Hepatocyte (in vitro differentiated cells): ENCODE measurements around the gene MLIP. TPM values are rescaled to one million over a fixed set of nuclear protein-coding genes. Genes with fewer than 3 reads are reported as not detected.

Experiments used
- DNase-seq: peaks from one replicate; pipeline ENCODE4 v3.0.0-alpha.2; 2016; ENCODE audit warnings: low spot score
- H2AFZ ChIP-seq: fragments of 200-600 bp; sonication (generic); 2 replicates; pipeline ENCODE4 v1.6.0; 2016; ENCODE audit warnings: antibody characterized with exemption, mild to moderate bottlenecking
- H3K27ac ChIP-seq: fragments of 200-600 bp; sonication (generic); 2 replicates; pipeline ENCODE4 v1.5.1; 2016; ENCODE audit warnings: mild to moderate bottlenecking
- H3K27me3 ChIP-seq: fragments of 200-600 bp; sonication (generic); 2 replicates; pipeline ENCODE4 v1.6.1; 2016
- H3K36me3 ChIP-seq: fragments of 200-600 bp; sonication (generic); replicated peaks from 2 replicates; pipeline ENCODE4 v1.5.1; 2016; ENCODE audit warnings: low read depth; ENCODE audit not compliant: insufficient read depth
- H3K4me1 ChIP-seq: fragments of 200-600 bp; sonication (generic); 2 replicates; pipeline ENCODE4 v1.5.1; 2016; ENCODE audit warnings: mild to moderate bottlenecking, moderate library complexity; ENCODE audit not compliant: insufficient read depth
- H3K4me2 ChIP-seq: fragments of 200-600 bp; sonication (generic); 2 replicates; pipeline ENCODE4 v1.6.0; 2016
- H3K4me3 ChIP-seq: fragments of 200-600 bp; sonication (generic); 2 replicates; pipeline ENCODE4 v1.5.1; 2016; ENCODE audit warnings: mild to moderate bottlenecking
- H3K79me2 ChIP-seq: fragments of 200-600 bp; sonication (generic); 2 replicates; pipeline ENCODE4 v1.6.0; 2017; ENCODE audit warnings: mild to moderate bottlenecking
- H3K9me2 ChIP-seq: fragments of 200-600 bp; sonication (generic); replicated peaks from 2 replicates; pipeline ENCODE4 v1.6.0; 2017; ENCODE audit warnings: mild to moderate bottlenecking; ENCODE audit not compliant: insufficient read depth
- H3K9me3 ChIP-seq: fragments of 200-600 bp; sonication (generic); 2 replicates; pipeline ENCODE4 v1.5.1; 2016; ENCODE audit warnings: low read depth, mild to moderate bottlenecking
- H4K20me1 ChIP-seq: fragments of 200-600 bp; sonication (generic); 2 replicates; pipeline ENCODE4 v1.6.0; 2016; ENCODE audit warnings: mild to moderate bottlenecking; ENCODE audit not compliant: insufficient read depth, poor library complexity, severe bottlenecking
- EZH2 ChIP-seq: fragments of 200-600 bp; sonication (generic); IDR thresholded peaks from 2 replicates; pipeline ENCODE4 v1.6.1; 2016; ENCODE audit warnings: antibody characterized with exemption, mild to moderate bottlenecking, borderline replicate concordance
- EZH2phosphoT487 ChIP-seq: fragments of 200-600 bp; sonication (generic); IDR thresholded peaks from one replicate; pipeline ENCODE4 v1.6.1; 2018; ENCODE audit warnings: antibody characterized with exemption, mild to moderate bottlenecking, low read depth, moderate library complexity; ENCODE audit not compliant: unreplicated experiment, severe bottlenecking
- WGBS: methylation state at CpG from one replicate; pipeline ENCODE4 v1.1.6; 2016; ENCODE audit warnings: low lambda C conversion rate; ENCODE audit errors: missing lambda C conversion rate; 5-methylcytosine and 5-hydroxymethylcytosine counted together
- polyA plus RNA-seq: library from polyadenylated mRNA; unstranded; fragments of >200 nt; fragmentation: Nextera tagmentation; extraction: Ambion mirVana; gene quantifications from 2 replicates; pipeline ENCODE4 v1.2.1, GENCODE V29; 2016
- total RNA-seq: library from RNA; depleted of rRNA; stranded (reverse); fragments of >200 nt; gene quantifications from 2 replicates; pipeline ENCODE4 v1.2.3, GENCODE V29; 2014
- TF ChIP-seq, protein P1 (sequence below): fragments of 200-600 bp; sonication (generic); IDR thresholded peaks from 2 replicates; pipeline ENCODE4 v1.5.1; 2016; ENCODE audit warnings: antibody characterized with exemption, mild to moderate bottlenecking; ENCODE audit not compliant: poor library complexity

MLIP gene
- total and polyA plus RNA-seq, 2 experiments from 2014 or later, result 1.2 to 1.5 TPM

- Histone ChIP-seq H3K27me3 (no peaks in the 10 kb centered on the region), H3K27ac (no peak overlapping the region), H3K79me2 (no peaks in the 10 kb centered on the region), H3K36me3 (no peaks in the 10 kb centered on the region), H4K20me1 (no peaks in the 10 kb centered on the region), H3K4me1 (no peaks in the 10 kb centered on the region), H3K9me3 (no peaks in the 10 kb centered on the region), H2AFZ (no peak overlapping the region), H3K9me2 (no peaks in the 10 kb centered on the region), H3K4me2 (no peak overlapping the region), H3K4me3 (no peak overlapping the region)
- 97% methylated on average over 3 of the region's 3 CpGs for WGBS
- TF ChIP-seq, protein P1, sequence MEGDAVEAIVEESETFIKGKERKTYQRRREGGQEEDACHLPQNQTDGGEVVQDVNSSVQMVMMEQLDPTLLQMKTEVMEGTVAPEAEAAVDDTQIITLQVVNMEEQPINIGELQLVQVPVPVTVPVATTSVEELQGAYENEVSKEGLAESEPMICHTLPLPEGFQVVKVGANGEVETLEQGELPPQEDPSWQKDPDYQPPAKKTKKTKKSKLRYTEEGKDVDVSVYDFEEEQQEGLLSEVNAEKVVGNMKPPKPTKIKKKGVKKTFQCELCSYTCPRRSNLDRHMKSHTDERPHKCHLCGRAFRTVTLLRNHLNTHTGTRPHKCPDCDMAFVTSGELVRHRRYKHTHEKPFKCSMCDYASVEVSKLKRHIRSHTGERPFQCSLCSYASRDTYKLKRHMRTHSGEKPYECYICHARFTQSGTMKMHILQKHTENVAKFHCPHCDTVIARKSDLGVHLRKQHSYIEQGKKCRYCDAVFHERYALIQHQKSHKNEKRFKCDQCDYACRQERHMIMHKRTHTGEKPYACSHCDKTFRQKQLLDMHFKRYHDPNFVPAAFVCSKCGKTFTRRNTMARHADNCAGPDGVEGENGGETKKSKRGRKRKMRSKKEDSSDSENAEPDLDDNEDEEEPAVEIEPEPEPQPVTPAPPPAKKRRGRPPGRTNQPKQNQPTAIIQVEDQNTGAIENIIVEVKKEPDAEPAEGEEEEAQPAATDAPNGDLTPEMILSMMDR, result no peak
- TF ChIP-seq EZH2, result no peak
- no peak for TF ChIP-seq EZH2phosphoT487
- no peak for DNase-seq
Measured at GRCh38 chr6:54130179-54130578, 18.9 kb downstream of the MLIP start.

GRCh38 chr6:54132587-54132986 is 21.3 kb downstream of the MLIP start:
- 83% methylated on average over 2 of the region's 2 CpGs for WGBS
- no peaks in the 10 kb centered on the region for H3K9me2 ChIP-seq
- no peak overlapping the region for H3K27ac ChIP-seq
- H3K9me3 ChIP-seq, result no peaks in the 10 kb centered on the region
- H3K4me1 ChIP-seq, result no peaks in the 10 kb centered on the region
- H3K36me3 ChIP-seq, result no peaks in the 10 kb centered on the region
- no peak overlapping the region for H3K4me3 ChIP-seq
- no peak overlapping the region for H2AFZ ChIP-seq
- no peak for DNase-seq
- H4K20me1 ChIP-seq, result no peaks in the 10 kb centered on the region
- H3K27me3 ChIP-seq, result no peaks in the 10 kb centered on the region
- no peaks in the 10 kb centered on the region for H3K79me2 ChIP-seq
- no peak overlapping the region for H3K4me2 ChIP-seq
- no peak for TF ChIP-seq EZH2phosphoT487
- no peak for TF ChIP-seq EZH2
- TF ChIP-seq, protein P1, result no peak

- DNase-seq, result no peak
- no peak overlapping the region for H3K4me3 ChIP-seq
- H3K79me2 ChIP-seq, result no peaks in the 10 kb centered on the region
- no peaks in the 10 kb centered on the region for H3K9me3 ChIP-seq
- H3K36me3 ChIP-seq, result no peaks in the 10 kb centered on the region
- WGBS, result 79% methylated on average over 3 of the region's 3 CpGs
- no peaks in the 10 kb centered on the region for H3K9me2 ChIP-seq
- H3K4me2 ChIP-seq, result no peak overlapping the region
- H2AFZ ChIP-seq, result no peak overlapping the region
- H3K4me1 ChIP-seq, result no peaks in the 10 kb centered on the region
- H3K27ac ChIP-seq, result no peak overlapping the region
- TF ChIP-seq EZH2phosphoT487, result no peak
- TF ChIP-seq, protein P1, result no peak
- no peak for TF ChIP-seq EZH2
- H3K27me3 ChIP-seq, result no peaks in the 10 kb centered on the region
- no peaks in the 10 kb centered on the region for H4K20me1 ChIP-seq
Measured at GRCh38 chr6:54133186-54133585, 21.9 kb downstream of the MLIP start.

DNA sequence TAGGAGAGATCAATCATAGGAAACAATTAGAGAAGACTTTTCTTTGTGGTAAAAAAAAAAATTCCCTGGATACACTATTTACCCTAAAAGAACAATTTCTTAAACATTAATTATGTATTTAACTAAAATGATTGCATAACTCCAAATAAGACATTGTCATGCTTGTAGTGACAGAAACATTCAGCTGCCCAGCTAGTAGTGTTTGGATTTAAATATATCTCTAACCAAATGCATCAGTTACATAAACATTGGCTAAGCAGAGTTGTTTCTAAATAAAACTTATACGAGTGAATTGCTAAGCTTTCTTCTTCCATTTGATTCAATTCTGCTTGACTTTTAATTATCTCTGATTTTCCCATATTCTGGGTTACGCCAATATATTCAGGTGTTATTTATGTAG is 23.7 kb downstream of the MLIP start:
- Histone ChIP-seq H3K4me3 (no peak overlapping the region), H3K36me3 (no peaks in the 10 kb centered on the region), H4K20me1 (no peaks in the 10 kb centered on the region), H3K27ac (no peak overlapping the region), H3K27me3 (no peaks in the 10 kb centered on the region), H3K4me1 (no peaks in the 10 kb centered on the region), H3K4me2 (no peak overlapping the region), H2AFZ (no peak overlapping the region), H3K79me2 (no peaks in the 10 kb centered on the region), H3K9me2 (no peaks in the 10 kb centered on the region), H3K9me3 (no peaks in the 10 kb centered on the region)
- DNase-seq, result no peak
- WGBS, result 82% methylated on average over 2 of the region's 2 CpGs
- TF ChIP-seq, protein P1, result no peak
- TF ChIP-seq EZH2 (no peak), EZH2phosphoT487 (no peak)
